ENCODE results near the gene LRIF1. TPM values are rescaled to one million over a fixed set of nuclear protein-coding genes. Genes with fewer than 3 reads are reported as not detected.

The LRIF1 gene
- total RNA-seq, 4 donors from 2014 or later = 8.3 to 16.7 (median 12.3) TPM

DNA sequence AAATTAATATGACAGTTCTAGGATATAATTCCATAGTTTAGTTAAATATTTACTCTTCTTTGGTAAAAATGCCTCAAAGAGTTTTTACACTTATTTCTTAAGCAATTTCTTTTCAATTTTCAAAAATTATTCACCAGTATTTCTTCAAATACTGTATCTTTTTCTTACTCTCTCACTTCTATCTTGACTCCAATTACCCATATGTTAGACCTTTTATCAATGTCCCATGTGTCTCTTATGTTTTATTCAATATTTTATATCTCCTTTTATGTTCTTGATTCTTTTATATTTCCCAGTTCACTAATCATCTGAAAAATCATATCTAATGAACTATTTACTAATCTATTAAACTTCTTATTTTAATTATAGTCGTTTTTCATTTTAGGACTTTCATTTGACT lies 11.5 kb upstream of the LRIF1 start:
- Histone ChIP-seq H3K9me3 (peaks cover 0 to 3% (median 0%) of the 10 kb centered on the region in 3 donors), H3K4me3 (no peak overlapping the region), H3K27me3 (peaks cover 0 to 38% (median 11%) of the 10 kb centered on the region in 3 donors), H3K4me1 (no peaks in the 10 kb centered on the region), H3K27ac (no peak overlapping the region), H3K36me3 (no peaks in the 10 kb centered on the region)
- ATAC-seq = no peak
- in situ Hi-C loops (cut with MboI; ENCODE audit: low sequenced_read_pairs in 4 of 4) = no loop called here
- no peak for DNase-seq
- TF ChIP-seq, protein P1, sequence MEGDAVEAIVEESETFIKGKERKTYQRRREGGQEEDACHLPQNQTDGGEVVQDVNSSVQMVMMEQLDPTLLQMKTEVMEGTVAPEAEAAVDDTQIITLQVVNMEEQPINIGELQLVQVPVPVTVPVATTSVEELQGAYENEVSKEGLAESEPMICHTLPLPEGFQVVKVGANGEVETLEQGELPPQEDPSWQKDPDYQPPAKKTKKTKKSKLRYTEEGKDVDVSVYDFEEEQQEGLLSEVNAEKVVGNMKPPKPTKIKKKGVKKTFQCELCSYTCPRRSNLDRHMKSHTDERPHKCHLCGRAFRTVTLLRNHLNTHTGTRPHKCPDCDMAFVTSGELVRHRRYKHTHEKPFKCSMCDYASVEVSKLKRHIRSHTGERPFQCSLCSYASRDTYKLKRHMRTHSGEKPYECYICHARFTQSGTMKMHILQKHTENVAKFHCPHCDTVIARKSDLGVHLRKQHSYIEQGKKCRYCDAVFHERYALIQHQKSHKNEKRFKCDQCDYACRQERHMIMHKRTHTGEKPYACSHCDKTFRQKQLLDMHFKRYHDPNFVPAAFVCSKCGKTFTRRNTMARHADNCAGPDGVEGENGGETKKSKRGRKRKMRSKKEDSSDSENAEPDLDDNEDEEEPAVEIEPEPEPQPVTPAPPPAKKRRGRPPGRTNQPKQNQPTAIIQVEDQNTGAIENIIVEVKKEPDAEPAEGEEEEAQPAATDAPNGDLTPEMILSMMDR (IDR thresholded peaks at IDR 0.05 in 4 of 5, conservative IDR thresholded peaks at IDR 0.05 in 1 of 5) = no peak
- no peak for TF ChIP-seq POLR2A (IDR thresholded peaks at IDR 0.05)
- intact Hi-C loops (cut with DNase I; ENCODE audit: low total_unique reads) = no loop called here

DNA sequence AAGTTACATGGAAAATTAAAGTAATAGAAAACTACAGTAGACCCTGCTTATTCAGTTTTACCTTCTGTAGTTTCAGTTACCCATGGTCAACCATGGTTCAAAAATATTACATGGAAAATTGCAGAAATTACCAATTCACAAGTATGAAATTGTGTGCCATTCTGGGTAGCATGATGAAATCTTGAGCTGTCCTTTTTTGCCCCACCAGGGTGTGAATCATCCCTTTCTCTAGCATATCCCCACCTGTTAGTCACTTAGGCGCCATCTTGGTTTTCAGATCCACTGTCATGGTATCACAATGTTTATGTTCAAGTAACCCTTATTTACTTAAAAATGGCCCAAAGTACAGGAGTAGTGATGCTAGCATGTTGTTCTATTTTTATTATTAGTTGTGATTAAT lies 3.5 kb upstream of the LRIF1 start:
- H3K9me3 ChIP-seq = peaks cover 0 to 7% (median 6%) of the 10 kb centered on the region in 3 donors
- DNase-seq (no peak), ATAC-seq (no peak)
- TF ChIP-seq, protein P1 (IDR thresholded peaks at IDR 0.05 in 4 of 5, conservative IDR thresholded peaks at IDR 0.05 in 1 of 5) = no peak
- no peak for TF ChIP-seq POLR2A (IDR thresholded peaks at IDR 0.05)
- peaks cover 11 to 13% of the 10 kb centered on the region in 2 donors for H3K4me1 ChIP-seq
- H3K27me3 ChIP-seq = peaks cover 12 to 57% (median 30%) of the 10 kb centered on the region in 3 donors
- H3K27ac ChIP-seq = no peak overlapping the region
- in situ Hi-C loops (cut with MboI; ENCODE audit: low sequenced_read_pairs in 4 of 4) = no loop called here
- H3K4me3 ChIP-seq = no peak overlapping the region
- no peaks in the 10 kb centered on the region for H3K36me3 ChIP-seq
- intact Hi-C loops (cut with DNase I; ENCODE audit: low total_unique reads) = no loop called here

DNA sequence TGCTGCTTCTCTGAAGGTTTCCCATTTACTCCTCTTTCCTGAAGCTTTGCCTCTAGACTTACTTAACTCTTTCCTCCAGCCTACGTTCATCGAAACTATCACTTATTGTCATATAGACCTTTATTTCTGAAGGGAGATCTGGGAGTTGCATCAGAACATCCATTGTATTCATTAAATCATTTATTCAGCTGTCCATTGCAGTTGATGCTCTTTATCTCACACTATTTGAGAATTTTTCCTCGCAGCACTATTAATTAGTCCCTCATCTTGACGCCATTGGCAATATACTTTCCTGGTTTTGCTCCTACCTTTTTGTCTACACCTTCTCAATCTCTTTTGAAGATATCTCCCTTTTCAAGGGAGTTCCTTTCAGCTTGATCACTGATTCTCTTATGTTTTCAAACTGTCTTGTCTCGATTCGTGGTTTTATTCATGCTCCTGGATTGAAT lies 757 bp upstream of the LRIF1 start:
- H3K27me3 ChIP-seq = peaks cover 12 to 31% (median 16%) of the 10 kb centered on the region in 3 donors
- DNase-seq (no peak), ATAC-seq (no peak)
- in situ Hi-C loops (cut with MboI; ENCODE audit: low sequenced_read_pairs in 4 of 4) = no loop called here
- peaks cover 32 to 34% of the 10 kb centered on the region in 2 donors for H3K4me1 ChIP-seq
- H3K4me3 ChIP-seq = peak overlapping the region; percentile 73 to 83 (median 80)
- peak overlapping the region; percentile 89 to 97 (median 92) for H3K27ac ChIP-seq
- TF ChIP-seq, protein P1 (IDR thresholded peaks at IDR 0.05 in 4 of 5, conservative IDR thresholded peaks at IDR 0.05 in 1 of 5) = no peak
- TF ChIP-seq POLR2A (IDR thresholded peaks at IDR 0.05) = no peak
- peaks cover 0 to 7% (median 6%) of the 10 kb centered on the region in 3 donors for H3K9me3 ChIP-seq
- H3K36me3 ChIP-seq = peaks cover 0 to 2% of the 10 kb centered on the region in 2 donors
- intact Hi-C loops (cut with DNase I; ENCODE audit: low total_unique reads) = loop anchor here (5.0 kb wide), 2 partner anchors 178 to 483 kb away; partner anchors contain the start of genes ATP5PB, CEPT1, DRAM2 and WDR77

DNA sequence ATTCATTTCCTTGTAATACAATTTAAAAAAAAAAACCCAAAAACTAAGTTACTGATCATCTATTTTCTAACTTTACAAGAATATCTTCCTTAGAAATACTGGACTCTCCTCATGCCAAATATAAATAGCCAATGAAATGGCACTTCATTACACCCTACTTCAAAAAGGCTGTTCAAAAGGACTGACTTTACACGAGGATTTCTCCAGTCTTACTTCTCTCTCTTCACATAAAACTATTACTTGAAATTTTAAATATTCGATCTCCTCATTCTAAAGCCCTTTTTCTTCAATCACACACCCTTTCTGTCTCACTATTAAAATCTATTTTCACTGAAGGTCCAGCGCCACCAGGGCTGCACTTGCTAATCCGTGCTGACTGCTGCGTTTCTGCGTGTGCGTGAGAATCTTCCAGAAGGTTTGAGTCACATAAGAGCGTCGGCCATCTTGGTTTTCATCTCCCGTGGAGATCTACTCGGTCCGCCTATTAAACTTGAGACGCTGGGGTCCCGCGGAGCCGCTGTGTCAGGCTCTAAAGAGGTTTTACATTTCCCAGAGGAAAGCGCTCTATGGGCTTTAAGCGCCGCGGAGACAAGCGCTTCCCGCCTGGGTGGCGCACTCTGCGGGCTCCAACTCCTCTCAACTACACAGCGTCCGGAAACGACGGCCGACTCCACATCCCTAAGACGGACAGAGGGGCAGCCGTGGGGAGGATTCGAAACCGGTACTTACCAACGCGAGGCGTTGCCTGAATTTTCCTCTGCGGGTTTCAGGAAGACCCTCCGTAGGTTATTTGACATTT lies 631 bp downstream of the LRIF1 start:
- peak overlapping the region; percentile 89 to 97 (median 92) for H3K27ac ChIP-seq

More for the DNA sequence above, 631 bp downstream of the LRIF1 start:
- peaks cover 32 to 34% of the 10 kb centered on the region in 2 donors for H3K4me1 ChIP-seq
- peaks cover 0 to 2% of the 10 kb centered on the region in 2 donors for H3K36me3 ChIP-seq
- ATAC-seq = peak; percentile 61 to 68
- peak; percentile 4 to 45 for DNase-seq
- TF ChIP-seq POLR2A (IDR thresholded peaks at IDR 0.05) = no peak
- TF ChIP-seq, protein P1 (IDR thresholded peaks at IDR 0.05 in 4 of 5, conservative IDR thresholded peaks at IDR 0.05 in 1 of 5) = no peak
- H3K27me3 ChIP-seq = peaks cover 9 to 24% (median 12%) of the 10 kb centered on the region in 3 donors
- H3K9me3 ChIP-seq = peaks cover 0 to 7% (median 6%) of the 10 kb centered on the region in 3 donors
- intact Hi-C loops (cut with DNase I; ENCODE audit: low total_unique reads) (loop anchor here (5.0 kb wide), 2 partner anchors 179 to 484 kb away; partner anchors contain the start of genes ATP5PB, CEPT1, DRAM2 and WDR77), in situ Hi-C loops (cut with MboI; ENCODE audit: low sequenced_read_pairs in 4 of 4) (no loop called here)
- H3K4me3 ChIP-seq = peak overlapping the region; percentile 76 to 83 (median 80)

Data from gastrocnemius medialis (tissue), 4 donors.